ENCODE results near the gene ADAM12.

Gene ADAM12

DNA sequence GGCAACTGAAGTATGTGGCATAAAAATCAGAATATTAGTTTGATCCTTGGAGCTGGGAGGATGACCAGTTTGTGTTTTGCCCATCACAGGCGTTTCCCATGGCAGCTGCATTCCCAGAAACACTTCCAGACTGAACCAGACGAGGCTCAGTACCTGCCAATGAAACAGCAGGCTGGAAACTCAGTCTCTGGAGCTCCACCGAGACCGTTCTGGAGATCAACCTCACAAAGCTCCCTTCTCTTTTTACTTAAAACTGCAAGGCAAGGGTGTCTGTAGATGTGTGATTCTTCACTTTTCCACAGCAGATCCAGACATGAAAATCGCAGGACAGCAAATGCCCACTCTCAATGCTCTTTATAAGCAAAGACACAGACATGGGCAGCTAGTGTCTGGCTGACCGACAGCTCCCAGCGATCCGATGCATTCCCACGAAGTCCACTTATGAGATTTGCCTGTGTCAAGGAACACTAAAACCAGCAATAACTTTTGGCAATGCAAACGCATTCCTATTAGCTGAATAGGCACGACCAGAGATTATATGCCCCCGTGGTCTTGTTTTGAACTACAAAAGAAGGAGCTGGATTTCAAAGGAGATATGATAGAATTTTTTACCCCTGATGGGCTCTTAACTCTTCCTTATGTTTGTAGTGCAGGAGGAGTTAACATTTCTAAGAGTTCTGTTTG is 72.6 kb downstream of the ADAM12 start:
- no peak for DNase-seq (ENCODE audit: low spot score)
- in situ Hi-C loops (cut with MboI; ENCODE audit: low pct_unique_long_range_greater_than_20kb, low sequenced_read_pairs, unreplicated experiment) = no loop called here
- TF ChIP-seq, protein P1, sequence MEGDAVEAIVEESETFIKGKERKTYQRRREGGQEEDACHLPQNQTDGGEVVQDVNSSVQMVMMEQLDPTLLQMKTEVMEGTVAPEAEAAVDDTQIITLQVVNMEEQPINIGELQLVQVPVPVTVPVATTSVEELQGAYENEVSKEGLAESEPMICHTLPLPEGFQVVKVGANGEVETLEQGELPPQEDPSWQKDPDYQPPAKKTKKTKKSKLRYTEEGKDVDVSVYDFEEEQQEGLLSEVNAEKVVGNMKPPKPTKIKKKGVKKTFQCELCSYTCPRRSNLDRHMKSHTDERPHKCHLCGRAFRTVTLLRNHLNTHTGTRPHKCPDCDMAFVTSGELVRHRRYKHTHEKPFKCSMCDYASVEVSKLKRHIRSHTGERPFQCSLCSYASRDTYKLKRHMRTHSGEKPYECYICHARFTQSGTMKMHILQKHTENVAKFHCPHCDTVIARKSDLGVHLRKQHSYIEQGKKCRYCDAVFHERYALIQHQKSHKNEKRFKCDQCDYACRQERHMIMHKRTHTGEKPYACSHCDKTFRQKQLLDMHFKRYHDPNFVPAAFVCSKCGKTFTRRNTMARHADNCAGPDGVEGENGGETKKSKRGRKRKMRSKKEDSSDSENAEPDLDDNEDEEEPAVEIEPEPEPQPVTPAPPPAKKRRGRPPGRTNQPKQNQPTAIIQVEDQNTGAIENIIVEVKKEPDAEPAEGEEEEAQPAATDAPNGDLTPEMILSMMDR (IDR thresholded peaks at IDR 0.05; ENCODE audit: extremely low read depth, insufficient read depth, missing control alignments) = no peak

DNA sequence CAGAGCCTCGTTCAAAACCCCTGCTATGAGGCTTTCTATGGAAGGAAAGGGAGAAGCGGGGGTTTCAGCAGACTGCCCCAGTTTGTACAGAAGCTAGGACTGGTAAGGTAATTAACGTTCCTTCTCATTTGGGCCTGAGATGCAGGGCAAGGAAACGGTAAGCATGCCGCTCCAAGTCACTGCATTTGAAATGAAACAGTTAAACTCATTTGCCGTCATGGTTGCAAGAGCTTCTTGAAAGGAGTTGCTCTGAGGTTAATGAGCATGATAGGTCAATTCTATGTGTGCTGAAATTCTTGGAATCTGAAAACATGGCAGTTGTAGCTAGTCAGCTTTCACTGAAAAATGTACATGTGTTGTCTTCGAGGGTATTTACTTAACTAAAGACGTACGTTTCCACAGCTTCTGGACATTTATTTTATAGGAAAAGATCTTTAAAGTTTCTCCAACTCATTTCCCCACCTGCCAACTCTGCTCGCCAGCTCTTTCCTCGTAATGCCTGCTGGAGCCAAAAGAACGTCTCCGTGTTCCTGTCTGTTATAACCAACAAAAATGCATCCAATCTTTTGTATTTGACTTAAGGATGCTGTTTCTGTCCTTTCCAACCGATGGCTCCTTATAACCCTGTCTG is 73.3 kb downstream of the ADAM12 start:
- in situ Hi-C loops (cut with MboI; ENCODE audit: low pct_unique_long_range_greater_than_20kb, low sequenced_read_pairs, unreplicated experiment) = no loop called here
- DNase-seq (ENCODE audit: low spot score) = no peak
- TF ChIP-seq, protein P1 (IDR thresholded peaks at IDR 0.05; ENCODE audit: extremely low read depth, insufficient read depth, missing control alignments) = no peak

GRCh38 chr10:126312167-126312566 is 76.1 kb downstream of the ADAM12 start:
- DNase-seq (ENCODE audit: low spot score) = no peak
- in situ Hi-C loops (cut with MboI; ENCODE audit: low pct_unique_long_range_greater_than_20kb, low sequenced_read_pairs, unreplicated experiment) = no loop called here
- TF ChIP-seq, protein P1 (IDR thresholded peaks at IDR 0.05; ENCODE audit: extremely low read depth, insufficient read depth, missing control alignments) = no peak

GRCh38 chr10:126309228-126309883 is 78.9 kb downstream of the ADAM12 start:
- in situ Hi-C loops (cut with MboI; ENCODE audit: low pct_unique_long_range_greater_than_20kb, low sequenced_read_pairs, unreplicated experiment) = no loop called here
- TF ChIP-seq, protein P1 (IDR thresholded peaks at IDR 0.05; ENCODE audit: extremely low read depth, insufficient read depth, missing control alignments) = no peak
- DNase-seq (ENCODE audit: low spot score) = no peak

GRCh38 chr10:126302826-126303665 is 85.2 kb downstream of the ADAM12 start:
- TF ChIP-seq, protein P1 (IDR thresholded peaks at IDR 0.05; ENCODE audit: extremely low read depth, insufficient read depth, missing control alignments) = no peak
- DNase-seq (ENCODE audit: low spot score) = no peak
- in situ Hi-C loops (cut with MboI; ENCODE audit: low pct_unique_long_range_greater_than_20kb, low sequenced_read_pairs, unreplicated experiment) = no loop called here

- TF ChIP-seq, protein P1 (IDR thresholded peaks at IDR 0.05; ENCODE audit: extremely low read depth, insufficient read depth, missing control alignments) = no peak
- in situ Hi-C loops (cut with MboI; ENCODE audit: low pct_unique_long_range_greater_than_20kb, low sequenced_read_pairs, unreplicated experiment) = no loop called here
- DNase-seq (ENCODE audit: low spot score) = no peak
Measured at GRCh38 chr10:126302476-126302756, 85.9 kb downstream of the ADAM12 start.

Measured in GM13977 (cell line).